ENCODE data around the gene ZNF521.

The ZNF521 gene

DNA sequence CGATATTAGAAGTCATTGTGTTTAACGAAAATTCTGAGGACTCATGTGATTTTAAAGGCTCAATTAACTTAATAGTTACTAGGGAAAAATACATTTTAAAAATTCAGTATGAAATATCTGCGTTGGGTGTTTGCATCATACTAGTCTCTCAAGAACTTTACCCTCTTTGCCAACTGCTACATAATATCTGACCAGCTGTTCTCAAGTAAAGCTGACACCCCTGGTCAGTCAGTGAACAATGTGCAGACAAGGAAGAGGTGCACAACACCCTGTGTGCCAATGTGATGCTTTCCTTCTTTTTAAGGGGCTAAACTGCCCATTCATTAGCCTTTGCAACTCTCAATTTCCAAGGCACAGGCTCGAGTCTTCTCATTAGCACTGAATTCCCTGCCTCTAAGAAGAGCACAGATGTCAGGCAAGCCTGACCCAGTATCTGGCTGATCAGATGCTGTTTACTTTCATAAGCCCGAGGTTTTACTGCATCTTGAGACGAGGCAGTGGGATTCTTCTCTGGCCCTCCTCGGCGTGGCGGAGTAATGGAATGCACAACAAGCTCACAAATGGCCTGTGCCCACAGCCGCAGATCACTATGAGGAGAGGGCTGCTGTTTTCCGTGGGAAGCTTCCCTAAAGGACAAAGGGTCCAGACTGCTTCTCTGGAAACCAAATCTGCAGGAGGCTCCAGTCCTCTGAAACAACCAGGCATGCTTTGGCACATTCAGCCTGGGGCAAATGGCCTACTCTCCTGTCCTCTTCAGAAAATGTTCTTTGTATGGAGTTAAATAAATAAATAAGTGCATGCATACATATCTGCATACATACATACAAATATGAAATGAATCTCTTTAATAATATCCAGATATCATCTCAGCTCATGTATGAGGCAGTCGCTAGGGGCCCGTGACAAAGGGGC lies 240.3 kb downstream of the ZNF521 start:
- peak; percentile 33 for DNase-seq

DNA sequence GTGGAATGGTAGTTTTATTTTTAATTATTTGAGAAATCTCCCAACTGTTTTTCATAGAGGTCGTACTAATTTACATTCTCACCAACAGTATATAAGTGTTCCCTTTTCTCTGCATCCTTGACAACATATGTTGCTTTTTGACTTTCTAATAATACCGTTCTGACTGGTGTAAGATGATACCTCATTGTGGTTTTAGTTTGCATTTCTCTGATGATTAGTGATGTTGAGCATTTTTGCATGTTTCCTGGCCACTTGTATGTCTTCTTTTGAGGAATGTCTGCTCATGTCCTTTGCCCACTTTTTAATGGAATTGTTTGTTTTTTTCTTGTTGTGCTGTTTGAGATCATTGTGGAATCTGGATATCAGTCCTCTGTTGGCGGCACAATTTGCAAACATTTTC lies 242.5 kb downstream of the ZNF521 start:
- DNase-seq = no peak

DNA sequence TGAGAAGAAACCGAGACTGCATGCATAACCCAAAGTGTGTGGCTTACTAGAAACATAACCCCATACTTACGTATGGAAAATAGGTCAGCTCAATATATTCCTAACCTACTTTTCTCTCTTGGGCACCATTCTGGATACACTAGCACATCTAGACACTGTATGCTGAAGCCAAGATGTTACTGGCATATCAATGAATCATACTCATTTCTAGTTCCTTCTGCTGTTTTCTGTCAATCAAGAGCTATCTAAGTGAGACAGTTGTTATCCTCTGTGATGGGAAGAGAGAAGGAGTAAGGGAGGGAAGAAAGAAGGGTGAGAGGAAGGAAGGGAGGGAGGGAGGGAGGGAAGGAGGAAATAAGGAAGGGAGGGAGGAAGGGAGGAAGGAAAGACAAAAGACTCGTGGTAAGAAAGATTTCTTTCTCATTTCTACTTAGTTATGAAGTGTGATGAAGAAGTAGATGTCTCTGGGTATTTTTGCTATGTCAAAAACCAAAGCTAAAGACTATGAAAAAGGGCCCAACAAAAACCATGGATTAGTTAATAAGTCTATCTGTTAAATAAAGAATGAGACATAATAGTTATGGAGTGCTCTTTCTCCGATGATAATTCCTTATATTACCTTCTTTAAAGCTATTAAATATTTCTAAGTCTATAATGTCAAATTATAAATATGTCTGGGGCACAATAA lies 248.4 kb downstream of the ZNF521 start:
- DNase-seq = no peak

DNA sequence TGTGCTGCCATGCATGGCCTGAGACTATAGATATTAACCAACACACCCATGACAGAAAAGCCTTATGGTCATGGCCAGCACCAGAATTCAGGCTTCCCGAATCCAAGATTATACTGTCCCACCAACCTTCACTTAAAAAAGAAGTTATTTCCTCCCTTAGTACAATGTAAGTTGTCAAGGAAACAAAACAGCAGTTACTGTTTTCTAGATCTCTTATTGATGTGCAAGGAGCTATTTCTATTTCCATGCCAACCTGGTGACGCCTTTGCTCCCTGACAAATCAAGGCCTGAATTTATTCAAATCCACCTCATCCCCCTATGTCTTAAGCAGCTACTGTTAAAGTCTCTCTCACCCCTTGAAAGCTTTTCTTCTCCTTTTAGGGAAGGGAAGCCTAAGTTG lies 249.3 kb downstream of the ZNF521 start:
- no peak for DNase-seq

DNA sequence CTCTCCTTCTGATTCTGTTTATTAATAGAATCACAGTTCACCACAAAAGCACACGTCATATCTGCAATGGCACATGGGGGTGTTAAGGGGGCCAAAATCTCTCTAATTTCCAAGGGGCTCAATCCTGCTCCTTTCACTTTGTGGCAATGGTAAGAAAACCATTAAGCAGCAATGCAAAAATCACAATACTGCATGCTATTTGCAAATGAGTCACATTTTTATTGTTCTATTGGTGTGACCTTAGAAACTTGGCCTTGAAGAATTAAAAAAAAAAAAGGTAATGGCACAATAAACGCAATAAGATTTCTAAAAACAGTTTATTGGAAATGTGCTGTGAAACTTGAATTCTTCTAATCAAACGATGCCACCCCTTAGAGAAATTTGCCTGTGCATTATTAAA lies 251.5 kb downstream of the ZNF521 start:
- DNase-seq = no peak

DNA sequence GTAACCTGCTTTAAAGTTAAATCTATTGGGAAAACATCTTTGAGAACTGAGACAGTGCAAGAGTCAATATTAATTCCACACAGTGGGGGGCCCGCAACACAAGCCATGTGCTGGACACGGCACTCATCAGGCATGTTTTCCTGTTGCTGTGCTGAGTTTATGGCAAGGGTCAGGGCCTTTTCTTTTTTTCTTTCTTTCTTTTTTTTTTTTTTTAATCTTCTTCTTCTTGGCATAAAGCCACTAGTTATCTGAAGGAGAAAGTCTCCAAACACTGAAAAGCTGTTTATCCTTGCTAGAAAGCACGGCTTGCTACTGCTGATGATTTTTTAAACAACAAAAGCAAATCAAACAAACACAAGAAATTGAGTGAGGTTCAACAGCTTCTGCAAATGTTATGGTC lies 252.1 kb downstream of the ZNF521 start:
- no peak for DNase-seq

DNA sequence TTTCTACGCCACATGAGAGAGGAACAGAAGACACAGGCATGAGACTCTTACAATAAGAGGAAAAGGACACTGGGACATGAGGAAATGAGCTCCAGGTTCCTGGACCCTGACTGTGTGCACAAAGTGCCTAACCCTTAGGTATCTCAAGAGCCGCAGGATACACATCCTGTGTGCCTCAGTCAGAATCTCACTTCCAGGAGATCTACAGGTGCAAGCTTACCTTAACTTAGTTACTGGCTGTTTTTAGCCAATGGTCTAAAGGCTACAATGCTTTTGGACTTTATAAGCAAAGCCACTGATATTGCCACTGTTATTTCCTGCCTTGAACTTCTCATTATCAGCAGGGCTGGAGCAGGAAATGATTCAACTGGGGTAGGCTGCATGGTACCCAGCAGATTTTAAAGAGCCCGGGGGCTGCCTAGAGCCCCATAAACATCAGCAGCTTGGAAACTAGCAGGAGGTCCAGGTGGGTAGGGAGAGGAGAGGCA lies 254.4 kb downstream of the ZNF521 start:
- DNase-seq = no peak

DNA sequence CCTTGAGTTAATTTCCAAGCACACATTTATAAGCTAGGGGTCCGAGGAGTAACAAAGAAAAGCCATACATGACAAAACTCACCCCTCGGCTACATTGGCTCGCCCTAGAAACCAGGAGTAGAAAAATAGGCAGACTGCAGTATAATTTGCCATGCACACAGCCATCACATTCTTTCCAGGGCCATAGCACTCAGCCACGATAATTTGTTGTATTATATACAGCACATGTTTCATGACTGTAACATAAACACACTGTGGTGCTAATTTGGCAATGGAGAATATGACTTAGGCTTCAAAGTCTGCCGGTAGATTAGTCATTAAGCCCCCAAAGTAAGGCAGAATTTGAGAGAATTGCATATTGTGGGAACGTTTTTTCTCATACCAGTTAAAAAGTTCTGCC lies 254.9 kb downstream of the ZNF521 start:
- DNase-seq = no peak

DNA sequence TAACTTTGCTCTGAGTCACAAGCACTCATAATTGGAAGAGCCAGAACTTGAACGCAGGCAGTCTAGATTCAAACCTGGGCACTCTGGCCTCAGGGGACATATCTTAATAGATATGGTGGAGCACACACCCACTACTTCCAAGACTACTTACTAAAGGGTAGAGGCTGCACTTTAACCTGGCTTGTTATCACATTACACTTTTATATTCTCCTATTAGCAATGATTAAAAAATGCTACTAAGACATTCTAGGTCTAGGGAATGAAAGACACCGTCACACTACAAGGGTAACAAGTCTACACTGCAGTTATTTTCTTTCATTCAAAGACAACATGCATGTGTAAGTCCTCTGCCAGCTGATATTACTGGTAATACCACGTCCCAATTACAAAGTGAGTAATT lies 258.8 kb downstream of the ZNF521 start:
- no peak for DNase-seq

DNA sequence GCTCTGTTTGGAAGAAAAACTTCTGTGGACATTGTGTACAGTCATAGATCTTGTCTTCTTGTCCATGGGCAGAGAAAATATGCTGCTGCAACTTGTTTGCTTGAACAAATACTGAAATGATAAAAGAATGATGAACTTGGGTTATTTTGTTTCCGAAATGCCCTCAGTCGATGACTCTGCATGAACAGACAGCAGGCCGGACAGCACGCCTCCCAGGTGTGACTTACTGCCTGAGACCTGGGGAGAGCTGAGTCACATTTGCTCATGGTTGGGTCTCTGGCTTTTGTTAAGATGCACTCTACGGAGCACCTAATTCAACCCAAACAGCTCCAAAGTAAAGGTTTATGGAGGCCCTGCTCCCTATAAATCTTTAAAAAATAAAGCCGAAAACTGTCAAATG lies 262.5 kb downstream of the ZNF521 start:
- DNase-seq = no peak

DNA sequence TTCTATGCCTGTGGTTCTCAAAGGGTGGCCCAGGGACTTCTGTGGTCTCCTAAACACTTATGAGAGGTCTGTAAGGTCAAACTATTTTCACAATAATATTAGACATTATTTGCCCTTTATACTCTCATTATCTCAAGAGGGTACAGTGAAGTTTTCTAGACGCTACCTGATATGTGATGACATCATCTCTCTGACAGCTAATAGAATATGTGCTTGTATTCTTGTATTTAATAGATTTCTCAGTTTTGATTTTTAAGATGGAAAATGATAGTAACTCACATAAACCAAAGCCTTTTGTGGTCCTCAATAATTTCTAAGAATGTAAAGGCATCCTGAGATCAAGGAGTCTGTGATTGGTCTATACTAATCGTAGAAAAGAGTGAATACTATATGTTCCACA lies 265.1 kb downstream of the ZNF521 start:
- no peak for DNase-seq

DNA sequence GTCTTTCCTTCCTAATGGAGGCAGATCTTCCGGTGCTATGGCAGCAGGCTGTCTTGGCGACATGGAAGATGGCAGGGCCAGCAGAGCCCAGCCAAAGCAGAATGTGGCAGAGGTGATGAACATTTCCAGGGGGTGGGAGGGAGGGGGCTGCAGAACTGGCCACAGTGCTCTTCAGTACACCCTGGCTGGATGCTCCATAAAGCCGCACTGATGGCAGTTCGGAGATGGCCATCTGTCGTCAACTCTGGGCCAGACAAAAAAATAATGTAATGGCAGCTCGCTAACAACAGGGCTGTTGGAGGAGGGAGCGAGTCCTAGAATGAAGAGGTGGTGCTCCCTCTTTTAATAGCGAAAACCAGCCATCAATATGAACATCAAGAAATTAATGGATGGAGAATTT lies 271.0 kb downstream of the ZNF521 start:
- DNase-seq = no peak

DNA sequence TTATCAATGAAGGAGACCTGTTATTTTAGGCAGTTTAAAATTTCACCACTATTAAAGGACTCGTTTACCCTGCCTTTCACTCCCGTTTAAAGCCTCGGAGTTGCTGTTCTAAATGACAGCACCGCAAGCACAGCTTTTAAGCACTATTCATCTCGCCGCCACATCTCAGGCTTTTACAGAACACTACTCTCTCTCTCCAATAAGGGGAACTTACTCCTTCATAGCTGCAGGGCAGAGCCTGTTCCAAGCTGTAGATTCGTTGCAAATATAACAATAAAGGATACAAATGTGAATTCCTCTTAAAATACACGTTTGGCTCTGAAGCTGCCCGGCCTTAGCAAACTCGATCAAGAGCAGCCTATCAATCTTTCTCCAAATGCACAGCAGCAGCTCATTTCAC lies 271.8 kb downstream of the ZNF521 start:
- no peak for DNase-seq

DNA sequence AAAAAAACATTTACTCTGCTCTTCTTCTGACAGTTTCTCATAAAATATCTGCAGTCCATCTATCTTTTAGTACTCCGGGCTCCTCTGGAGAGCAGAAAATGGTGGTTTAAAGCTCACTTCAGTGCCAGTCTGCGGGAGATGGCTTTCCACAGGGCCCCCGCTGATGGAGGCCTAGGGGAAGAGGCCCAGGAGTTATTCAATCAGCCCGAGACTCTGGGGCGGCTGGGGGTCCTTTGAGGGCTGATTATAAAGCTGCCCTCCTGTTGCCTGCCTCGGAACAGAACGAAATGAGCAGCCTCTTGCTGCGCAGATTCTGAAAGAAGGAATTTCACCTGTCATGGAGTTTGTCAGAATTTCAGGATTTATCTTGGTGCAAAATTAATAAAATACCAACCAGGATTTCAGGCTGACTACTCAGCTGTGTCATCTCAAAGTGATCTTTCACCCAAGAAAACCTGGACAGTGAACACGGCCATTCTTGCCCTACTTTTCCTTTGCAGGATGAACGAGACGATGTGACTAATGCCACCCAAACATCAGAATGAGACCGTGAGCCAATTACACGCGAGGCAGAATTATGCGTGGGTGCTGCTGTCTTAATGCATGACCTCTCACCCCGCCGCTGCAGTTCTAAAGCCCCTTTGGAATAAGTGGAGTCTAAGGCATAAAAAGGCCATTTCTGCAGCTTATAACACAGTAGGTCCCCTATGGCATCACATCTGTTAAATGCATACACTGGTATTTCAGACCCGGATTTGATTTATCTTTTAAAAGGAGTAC lies 273.8 kb downstream of the ZNF521 start:
- DNase-seq = no peak

DNA sequence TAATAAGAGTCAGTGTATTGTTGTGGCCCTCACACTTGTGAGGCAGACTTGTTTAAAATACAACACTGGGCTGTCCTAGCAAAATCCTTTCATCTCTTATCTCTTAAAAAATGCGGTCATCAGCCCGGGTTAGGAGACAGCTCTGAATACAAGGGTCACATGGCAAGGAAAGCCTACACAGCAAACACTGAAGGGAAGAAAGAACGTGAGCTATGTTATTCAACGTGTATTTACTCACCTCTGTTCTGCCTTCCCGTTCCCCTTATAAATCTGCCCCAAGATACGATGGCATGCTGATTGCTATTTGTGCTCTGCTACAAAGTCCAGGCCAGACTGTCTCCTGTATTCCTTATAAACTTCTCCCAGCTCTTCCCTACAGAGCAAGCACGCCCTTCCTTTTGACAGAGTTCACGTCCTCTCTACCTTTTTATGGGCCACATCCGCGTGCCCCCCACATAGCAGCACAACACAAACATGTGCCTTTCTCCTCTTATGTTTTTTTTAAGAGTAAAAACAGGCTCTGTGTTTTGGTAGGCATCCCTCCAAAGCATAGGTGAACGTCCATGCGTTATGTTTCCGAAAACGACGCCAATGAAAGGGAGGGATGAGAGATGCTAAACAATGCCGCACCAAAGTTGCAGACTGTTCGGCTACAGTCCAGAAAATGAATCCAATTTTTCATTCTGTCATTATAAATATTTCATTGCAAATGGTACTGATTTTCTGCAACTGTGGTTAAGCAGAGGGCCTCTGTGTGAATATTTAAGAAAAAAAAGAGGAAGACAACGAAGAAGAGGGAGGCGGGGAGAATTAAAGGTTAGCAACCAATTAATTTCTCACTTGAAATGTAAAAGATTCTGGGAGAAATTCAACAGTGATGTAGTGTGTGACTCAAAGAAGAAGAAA lies 274.7 kb downstream of the ZNF521 start:
- DNase-seq = no peak

DNA sequence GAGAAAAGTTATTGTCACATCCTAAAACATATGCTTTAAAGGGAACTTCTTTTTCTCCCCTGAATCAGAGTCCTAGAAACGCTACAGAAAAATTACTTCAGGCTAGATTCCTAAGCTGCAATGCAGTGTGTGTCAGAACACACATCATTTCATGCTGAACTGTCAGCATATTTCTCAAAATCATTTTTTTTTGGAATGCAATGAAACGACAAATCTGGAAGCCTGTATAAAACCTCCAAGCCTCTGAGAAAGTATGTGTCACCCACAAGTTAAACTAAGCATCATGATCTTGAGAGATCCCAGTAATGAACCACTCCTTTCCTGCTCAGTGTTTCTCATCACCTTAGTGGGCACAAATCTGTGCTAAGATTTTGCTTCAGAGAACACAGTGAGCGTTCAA lies 276.2 kb downstream of the ZNF521 start:
- no peak for DNase-seq

DNA sequence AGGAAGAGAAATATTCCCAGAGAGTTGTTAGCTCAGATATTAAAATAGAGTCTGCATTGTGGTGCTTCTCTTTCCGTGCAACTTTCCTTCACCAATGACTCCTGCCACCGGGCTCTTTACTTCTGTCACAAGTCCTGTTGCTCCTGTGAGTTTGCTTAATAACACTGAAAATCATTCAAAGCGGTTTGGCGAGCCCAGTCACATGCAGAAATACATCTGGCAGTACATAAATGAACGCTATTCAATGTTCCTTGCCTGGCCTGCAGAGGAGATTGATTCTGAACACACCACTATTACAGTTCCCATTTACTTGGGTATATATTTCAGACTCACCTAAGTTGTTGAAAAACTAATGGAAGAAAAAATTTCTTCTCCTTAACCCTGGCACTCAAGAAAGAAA lies 276.6 kb downstream of the ZNF521 start:
- DNase-seq = no peak

DNA sequence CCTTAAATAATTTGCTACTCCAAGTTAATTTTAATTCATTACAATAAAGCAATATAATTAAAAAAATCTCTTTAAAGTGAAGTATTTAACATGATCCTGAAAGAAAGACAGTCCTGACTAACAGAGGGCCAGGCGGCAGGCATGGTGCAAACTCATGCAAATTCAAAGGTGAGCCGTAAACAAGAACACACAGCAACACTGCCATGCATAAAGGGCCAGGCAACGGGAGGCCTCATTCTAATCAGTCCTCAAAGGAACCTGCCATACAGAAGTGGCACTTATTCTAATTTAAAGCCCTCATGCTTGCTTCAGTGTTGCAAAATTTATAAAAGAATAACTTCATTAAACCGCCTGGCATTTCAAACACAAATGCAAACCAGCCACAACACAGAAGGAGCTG lies 277.0 kb downstream of the ZNF521 start:
- DNase-seq = no peak

DNA sequence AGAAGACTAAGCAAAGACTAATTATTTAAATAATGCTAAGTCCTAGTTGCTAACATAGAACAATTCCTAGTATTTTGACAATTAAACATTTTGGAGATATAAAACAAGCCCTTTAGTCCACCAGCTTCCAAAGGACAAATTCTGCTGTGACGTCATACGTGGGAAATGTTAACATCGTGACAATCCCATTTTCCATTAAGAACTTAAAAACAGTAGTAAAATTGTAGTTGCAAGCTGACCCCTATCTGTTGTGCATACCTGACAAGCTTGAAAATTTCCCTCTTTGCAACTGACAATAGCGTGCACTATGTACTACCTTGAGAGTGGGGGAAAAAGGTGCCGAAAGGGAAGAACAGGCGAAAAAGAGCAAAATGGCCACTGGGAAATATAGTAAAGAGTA lies 279.8 kb downstream of the ZNF521 start:
- no peak for DNase-seq

DNA sequence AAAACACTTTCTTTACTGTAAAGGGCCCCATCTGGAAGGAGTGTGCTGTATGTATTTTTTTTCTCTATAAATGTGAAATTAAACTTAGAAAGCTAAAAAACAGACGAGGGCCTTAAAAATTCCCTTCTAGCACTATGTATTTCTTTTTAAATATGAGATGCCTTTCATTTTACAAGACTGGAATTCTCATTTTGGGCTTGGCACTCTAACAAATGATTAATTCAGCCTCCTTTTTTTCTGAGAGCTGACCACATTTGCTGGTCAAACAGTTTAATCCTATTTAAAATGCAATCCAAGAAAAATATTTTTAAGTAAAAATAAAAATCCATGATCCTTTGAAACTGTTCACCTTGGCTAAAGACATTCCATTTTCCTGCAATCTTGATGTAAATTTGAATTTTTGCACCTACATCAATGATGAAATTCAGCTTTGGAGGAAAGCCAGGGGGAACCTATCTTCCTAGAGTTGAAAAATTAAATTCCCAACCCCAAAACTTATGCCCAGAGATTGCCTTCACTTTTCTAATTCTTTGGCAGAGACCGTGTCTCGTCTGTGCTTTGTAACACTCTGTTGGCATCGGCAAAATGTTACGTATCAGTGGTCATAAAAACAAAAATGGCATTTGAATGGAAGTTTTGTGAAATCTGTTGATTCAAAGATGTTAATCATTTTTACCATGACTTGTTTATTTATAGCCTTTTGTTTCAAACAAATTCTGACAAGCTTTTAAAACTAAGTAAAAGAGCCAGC lies 284.5 kb downstream of the ZNF521 start:
- no peak for DNase-seq

DNA sequence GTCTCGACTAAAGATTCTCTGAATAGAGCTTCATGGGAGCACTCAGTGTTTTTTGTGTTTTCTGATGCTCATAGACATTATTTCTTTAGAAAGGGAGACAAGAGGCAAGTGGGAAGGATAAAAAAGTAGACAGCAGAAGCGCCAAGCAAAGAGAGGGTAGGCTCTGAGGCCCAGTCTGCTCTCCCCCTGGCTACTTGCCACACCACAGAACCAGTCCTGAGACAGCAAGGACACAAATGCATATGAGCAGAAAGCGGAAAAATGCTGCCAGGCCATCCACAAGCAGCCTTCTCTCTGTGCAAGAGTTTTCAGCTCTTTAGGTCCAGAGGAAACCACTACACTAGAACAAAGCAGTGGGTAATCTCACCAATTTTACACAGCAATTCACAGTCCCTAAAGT lies 285.4 kb downstream of the ZNF521 start:
- no peak for DNase-seq

DNA sequence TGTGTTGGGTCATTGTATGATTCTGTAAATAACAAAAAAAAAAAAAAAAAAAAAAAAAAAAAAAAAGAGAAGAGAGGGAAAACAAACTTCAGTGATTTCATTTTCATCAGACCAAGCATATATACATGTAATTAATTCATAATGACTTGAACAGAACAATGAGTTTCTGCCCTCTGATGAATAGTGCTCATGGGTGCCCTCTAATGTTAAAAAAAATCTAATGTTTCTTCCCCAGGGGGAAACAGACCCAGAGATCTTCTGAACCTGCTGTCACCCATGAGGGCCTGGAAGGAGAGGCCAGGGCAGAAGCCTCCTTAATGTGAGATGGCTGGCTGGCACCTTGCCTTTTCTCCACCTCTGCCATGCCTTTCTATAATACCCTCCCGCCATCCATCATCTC lies 289.2 kb downstream of the ZNF521 start:
- no peak for DNase-seq

Data from DMS 273 treated with DMSO at 0.1 percent for 48 hours (cell line).